ENCODE results near the gene PHLPP1. TPM values are rescaled to one million over a fixed set of nuclear protein-coding genes. Genes with fewer than 3 reads are reported as not detected.

Gene PHLPP1
- total RNA-seq, 1 donor from 2014 or later: 33.2 TPM

GRCh38 chr18:63002803-63003445 is 287.6 kb downstream of the PHLPP1 start:
- DNase-seq (ENCODE audit: low spot score): peak; percentile 87

GRCh38 chr18:63003899-63004298 is 288.6 kb downstream of the PHLPP1 start:
- DNase-seq (ENCODE audit: low spot score): peak; percentile 18

- peak; percentile 81 for DNase-seq (ENCODE audit: low spot score)
Observed at GRCh38 chr18:63004466-63005089, 289.2 kb downstream of the PHLPP1 start.

GRCh38 chr18:63005306-63005705 is 290.0 kb downstream of the PHLPP1 start:
- DNase-seq (ENCODE audit: low spot score): peak; percentile 10

GRCh38 chr18:63007231-63007630 is 291.9 kb downstream of the PHLPP1 start:
- DNase-seq (ENCODE audit: low spot score): no peak

- DNase-seq (ENCODE audit: low spot score): peak; percentile 57
Observed at GRCh38 chr18:63016270-63016669, 300.9 kb downstream of the PHLPP1 start.

GRCh38 chr18:63017076-63017475 is 301.7 kb downstream of the PHLPP1 start:
- no peak for DNase-seq (ENCODE audit: low spot score)

- DNase-seq (ENCODE audit: low spot score): no peak
Observed at GRCh38 chr18:63017977-63018376, 302.6 kb downstream of the PHLPP1 start.

- no peak for DNase-seq (ENCODE audit: low spot score)
Observed at GRCh38 chr18:63022429-63023022, 307.2 kb downstream of the PHLPP1 start.

GRCh38 chr18:63025251-63026090 is 310.1 kb downstream of the PHLPP1 start:
- DNase-seq (ENCODE audit: low spot score): no peak

GRCh38 chr18:63028380-63028779 is 313.0 kb downstream of the PHLPP1 start:
- no peak for DNase-seq (ENCODE audit: low spot score)

Other genes with a start within 250 kb of the PHLPP1 start
- 38.2 TPM for gene ZCCHC2, start 192.5 kb upstream of the PHLPP1 start, total RNA-seq

Measured in mucosa of gallbladder (tissue), 1 donor.